ENCODE results near the gene SBF2. TPM values are rescaled to one million over a fixed set of nuclear protein-coding genes. Genes with fewer than 3 reads are reported as not detected.

The SBF2 gene
- total RNA-seq, 1 experiment from 2014 or later = 13.8 TPM

GRCh38 chr11:10164621-10165020 lies 129.4 kb downstream of the SBF2 start:
- Histone ChIP-seq H3K4me3 (ENCODE audit: low read length) (no peak overlapping the region), H3K9me3 (ENCODE audit: low read length) (no peaks in the 10 kb centered on the region), H3K9me2 (replicated peaks; ENCODE audit: insufficient read depth, low read length) (no peaks in the 10 kb centered on the region), H3K4me1 (ENCODE audit: low read length) (no peaks in the 10 kb centered on the region), H2AFZ (ENCODE audit: low read length) (no peak overlapping the region), H3K79me2 (ENCODE audit: low read length) (no peaks in the 10 kb centered on the region), H3K9ac (ENCODE audit: low read length) (no peak overlapping the region), H4K20me1 (ENCODE audit: insufficient read depth, low read depth, low read length) (peaks cover 4% of the 10 kb centered on the region; the same call in 1 of the 2 replicates), H3K36me3 (ENCODE audit: insufficient read depth, low read length) (no peaks in the 10 kb centered on the region), H3K4me2 (ENCODE audit: low read depth, low read length, poor library complexity, severe bottlenecking) (no peak overlapping the region), H3K27ac (ENCODE audit: low read length) (no peak overlapping the region), H3K27me3 (ENCODE audit: low read length) (no peaks in the 10 kb centered on the region)
- DNase-seq = peak; percentile 30

GRCh38 chr11:10162222-10162621 lies 131.8 kb downstream of the SBF2 start:
- Histone ChIP-seq H2AFZ (ENCODE audit: low read length) (no peak overlapping the region), H3K4me3 (ENCODE audit: low read length) (no peak overlapping the region), H3K27ac (ENCODE audit: low read length) (no peak overlapping the region), H3K36me3 (ENCODE audit: insufficient read depth, low read length) (no peaks in the 10 kb centered on the region), H3K4me2 (ENCODE audit: low read depth, low read length, poor library complexity, severe bottlenecking) (no peak overlapping the region), H4K20me1 (ENCODE audit: insufficient read depth, low read depth, low read length) (peaks cover 4% of the 10 kb centered on the region; the same call in 1 of the 2 replicates), H3K79me2 (ENCODE audit: low read length) (no peaks in the 10 kb centered on the region), H3K9me2 (replicated peaks; ENCODE audit: insufficient read depth, low read length) (no peaks in the 10 kb centered on the region), H3K27me3 (ENCODE audit: low read length) (no peaks in the 10 kb centered on the region), H3K9ac (ENCODE audit: low read length) (no peak overlapping the region), H3K9me3 (ENCODE audit: low read length) (no peaks in the 10 kb centered on the region), H3K4me1 (ENCODE audit: low read length) (no peaks in the 10 kb centered on the region)
- DNase-seq = no peak

GRCh38 chr11:10160350-10160749 lies 133.7 kb downstream of the SBF2 start:
- H3K9ac ChIP-seq (ENCODE audit: low read length) = no peak overlapping the region
- no peak overlapping the region for H3K4me2 ChIP-seq (ENCODE audit: low read depth, low read length, poor library complexity, severe bottlenecking)
- H3K4me1 ChIP-seq (ENCODE audit: low read length) = no peaks in the 10 kb centered on the region
- peak; percentile 32 for DNase-seq
- H3K27me3 ChIP-seq (ENCODE audit: low read length) = no peaks in the 10 kb centered on the region
- no peaks in the 10 kb centered on the region for H3K9me3 ChIP-seq (ENCODE audit: low read length)
- H3K4me3 ChIP-seq (ENCODE audit: low read length) = no peak overlapping the region
- H3K27ac ChIP-seq (ENCODE audit: low read length) = no peak overlapping the region
- no peaks in the 10 kb centered on the region for H3K9me2 ChIP-seq (replicated peaks; ENCODE audit: insufficient read depth, low read length)
- no peaks in the 10 kb centered on the region for H3K36me3 ChIP-seq (ENCODE audit: insufficient read depth, low read length)
- no peaks in the 10 kb centered on the region for H3K79me2 ChIP-seq (ENCODE audit: low read length)
- no peak overlapping the region for H2AFZ ChIP-seq (ENCODE audit: low read length)
- H4K20me1 ChIP-seq (ENCODE audit: insufficient read depth, low read depth, low read length) = peaks cover 4% of the 10 kb centered on the region; the same call in 1 of the 2 replicates

GRCh38 chr11:10158461-10158860 lies 135.6 kb downstream of the SBF2 start:
- Histone ChIP-seq H4K20me1 (ENCODE audit: insufficient read depth, low read depth, low read length) (peaks cover 7% of the 10 kb centered on the region; the same call in 1 of the 2 replicates), H3K27me3 (ENCODE audit: low read length) (no peaks in the 10 kb centered on the region), H3K4me1 (ENCODE audit: low read length) (no peaks in the 10 kb centered on the region), H3K4me2 (ENCODE audit: low read depth, low read length, poor library complexity, severe bottlenecking) (no peak overlapping the region), H3K9me3 (ENCODE audit: low read length) (no peaks in the 10 kb centered on the region), H3K79me2 (ENCODE audit: low read length) (no peaks in the 10 kb centered on the region), H3K4me3 (ENCODE audit: low read length) (no peak overlapping the region), H2AFZ (ENCODE audit: low read length) (no peak overlapping the region), H3K9me2 (replicated peaks; ENCODE audit: insufficient read depth, low read length) (no peaks in the 10 kb centered on the region), H3K36me3 (ENCODE audit: insufficient read depth, low read length) (no peaks in the 10 kb centered on the region), H3K9ac (ENCODE audit: low read length) (no peak overlapping the region), H3K27ac (ENCODE audit: low read length) (no peak overlapping the region)
- DNase-seq = no peak

GRCh38 chr11:10155793-10156490 lies 138.1 kb downstream of the SBF2 start:
- Histone ChIP-seq H3K9ac (ENCODE audit: low read length) (no peak overlapping the region), H3K4me2 (ENCODE audit: low read depth, low read length, poor library complexity, severe bottlenecking) (no peak overlapping the region), H4K20me1 (ENCODE audit: insufficient read depth, low read depth, low read length) (peaks cover 6% of the 10 kb centered on the region; the same call in 1 of the 2 replicates)

GRCh38 chr11:10150800-10151199 lies 143.2 kb downstream of the SBF2 start:
- Histone ChIP-seq H4K20me1 (ENCODE audit: insufficient read depth, low read depth, low read length) (peaks cover 6% of the 10 kb centered on the region; the same call in 1 of the 2 replicates), H3K4me3 (ENCODE audit: low read length) (no peak overlapping the region), H3K36me3 (ENCODE audit: insufficient read depth, low read length) (no peaks in the 10 kb centered on the region), H3K9me2 (replicated peaks; ENCODE audit: insufficient read depth, low read length) (no peaks in the 10 kb centered on the region), H2AFZ (ENCODE audit: low read length) (no peak overlapping the region), H3K4me1 (ENCODE audit: low read length) (no peaks in the 10 kb centered on the region), H3K27me3 (ENCODE audit: low read length) (no peaks in the 10 kb centered on the region), H3K27ac (ENCODE audit: low read length) (no peak overlapping the region), H3K4me2 (ENCODE audit: low read depth, low read length, poor library complexity, severe bottlenecking) (no peak overlapping the region), H3K9ac (ENCODE audit: low read length) (no peak overlapping the region), H3K79me2 (ENCODE audit: low read length) (no peaks in the 10 kb centered on the region), H3K9me3 (ENCODE audit: low read length) (no peaks in the 10 kb centered on the region)
- DNase-seq = no peak

More at GRCh38 chr11:10155793-10156490, 138.1 kb downstream of the SBF2 start:
- no peaks in the 10 kb centered on the region for H3K36me3 ChIP-seq (ENCODE audit: insufficient read depth, low read length)
- H3K27me3 ChIP-seq (ENCODE audit: low read length) = no peaks in the 10 kb centered on the region
- no peak overlapping the region for H2AFZ ChIP-seq (ENCODE audit: low read length)
- no peak for DNase-seq
- H3K9me2 ChIP-seq (replicated peaks; ENCODE audit: insufficient read depth, low read length) = no peaks in the 10 kb centered on the region
- no peaks in the 10 kb centered on the region for H3K9me3 ChIP-seq (ENCODE audit: low read length)
- no peak overlapping the region for H3K4me3 ChIP-seq (ENCODE audit: low read length)
- no peaks in the 10 kb centered on the region for H3K4me1 ChIP-seq (ENCODE audit: low read length)
- no peaks in the 10 kb centered on the region for H3K79me2 ChIP-seq (ENCODE audit: low read length)
- no peak overlapping the region for H3K27ac ChIP-seq (ENCODE audit: low read length)

GRCh38 chr11:10149553-10149952 lies 144.5 kb downstream of the SBF2 start:
- no peak overlapping the region for H3K4me3 ChIP-seq (ENCODE audit: low read length)
- no peak overlapping the region for H3K9ac ChIP-seq (ENCODE audit: low read length)
- H3K9me2 ChIP-seq (replicated peaks; ENCODE audit: insufficient read depth, low read length) = no peaks in the 10 kb centered on the region
- peaks cover 6% of the 10 kb centered on the region; the same call in 1 of the 2 replicates for H4K20me1 ChIP-seq (ENCODE audit: insufficient read depth, low read depth, low read length)
- no peak for DNase-seq
- no peak overlapping the region for H3K27ac ChIP-seq (ENCODE audit: low read length)
- H3K79me2 ChIP-seq (ENCODE audit: low read length) = no peaks in the 10 kb centered on the region
- no peaks in the 10 kb centered on the region for H3K4me1 ChIP-seq (ENCODE audit: low read length)
- H3K27me3 ChIP-seq (ENCODE audit: low read length) = no peaks in the 10 kb centered on the region
- no peaks in the 10 kb centered on the region for H3K9me3 ChIP-seq (ENCODE audit: low read length)
- no peak overlapping the region for H3K4me2 ChIP-seq (ENCODE audit: low read depth, low read length, poor library complexity, severe bottlenecking)
- H2AFZ ChIP-seq (ENCODE audit: low read length) = no peak overlapping the region
- no peaks in the 10 kb centered on the region for H3K36me3 ChIP-seq (ENCODE audit: insufficient read depth, low read length)

- no peaks in the 10 kb centered on the region for H3K27me3 ChIP-seq (ENCODE audit: low read length)
- no peaks in the 10 kb centered on the region for H3K4me1 ChIP-seq (ENCODE audit: low read length)
- no peak overlapping the region for H3K4me2 ChIP-seq (ENCODE audit: low read depth, low read length, poor library complexity, severe bottlenecking)
- H3K4me3 ChIP-seq (ENCODE audit: low read length) = no peak overlapping the region
- H3K9me3 ChIP-seq (ENCODE audit: low read length) = no peaks in the 10 kb centered on the region
- no peaks in the 10 kb centered on the region for H3K79me2 ChIP-seq (ENCODE audit: low read length)
- no peaks in the 10 kb centered on the region for H3K36me3 ChIP-seq (ENCODE audit: insufficient read depth, low read length)
- H2AFZ ChIP-seq (ENCODE audit: low read length) = no peak overlapping the region
- DNase-seq = no peak
- H4K20me1 ChIP-seq (ENCODE audit: insufficient read depth, low read depth, low read length) = 0 out of 2 replicates have a peak, but pooled peaks cover 3% of the 10 kb centered on the region
- H3K27ac ChIP-seq (ENCODE audit: low read length) = no peak overlapping the region
- no peak overlapping the region for H3K9ac ChIP-seq (ENCODE audit: low read length)
- H3K9me2 ChIP-seq (replicated peaks; ENCODE audit: insufficient read depth, low read length) = no peaks in the 10 kb centered on the region
Observed at GRCh38 chr11:10147195-10147594, 146.8 kb downstream of the SBF2 start.

Measured in Karpas-422 (cell line).